KOPT-K1 (cell line): Measurements from ENCODE around the gene SLC24A4.
"Not testable (repeated sequence)": the region's sequence is repeated elsewhere in the genome, so short reads cannot be mapped to it uniquely, and the experiment has no call there.

ENCODE experiments used
- H3K27ac ChIP-seq: fragments of 200-600 bp; sonication (generic); 2 replicates; pipeline ENCODE4 v1.5.1; 2016; ENCODE audit warnings: antibody characterized with exemption, mild to moderate bottlenecking, low read depth, low read length; ENCODE audit not compliant: poor library complexity, severe bottlenecking
- H3K36me3 ChIP-seq: fragments of 200-600 bp; sonication (generic); 2 replicates; pipeline ENCODE4 v1.5.1; 2017; ENCODE audit warnings: antibody characterized with exemption, mild to moderate bottlenecking, low read length, moderate library complexity; ENCODE audit not compliant: insufficient read depth
- H3K9me3 ChIP-seq: fragments of 200-600 bp; sonication (generic); 2 replicates; pipeline ENCODE4 v1.5.1; 2017; ENCODE audit warnings: antibody characterized with exemption, low read length, mild to moderate bottlenecking; ENCODE audit not compliant: insufficient read depth, poor library complexity, severe bottlenecking

The SLC24A4 gene

DNA sequence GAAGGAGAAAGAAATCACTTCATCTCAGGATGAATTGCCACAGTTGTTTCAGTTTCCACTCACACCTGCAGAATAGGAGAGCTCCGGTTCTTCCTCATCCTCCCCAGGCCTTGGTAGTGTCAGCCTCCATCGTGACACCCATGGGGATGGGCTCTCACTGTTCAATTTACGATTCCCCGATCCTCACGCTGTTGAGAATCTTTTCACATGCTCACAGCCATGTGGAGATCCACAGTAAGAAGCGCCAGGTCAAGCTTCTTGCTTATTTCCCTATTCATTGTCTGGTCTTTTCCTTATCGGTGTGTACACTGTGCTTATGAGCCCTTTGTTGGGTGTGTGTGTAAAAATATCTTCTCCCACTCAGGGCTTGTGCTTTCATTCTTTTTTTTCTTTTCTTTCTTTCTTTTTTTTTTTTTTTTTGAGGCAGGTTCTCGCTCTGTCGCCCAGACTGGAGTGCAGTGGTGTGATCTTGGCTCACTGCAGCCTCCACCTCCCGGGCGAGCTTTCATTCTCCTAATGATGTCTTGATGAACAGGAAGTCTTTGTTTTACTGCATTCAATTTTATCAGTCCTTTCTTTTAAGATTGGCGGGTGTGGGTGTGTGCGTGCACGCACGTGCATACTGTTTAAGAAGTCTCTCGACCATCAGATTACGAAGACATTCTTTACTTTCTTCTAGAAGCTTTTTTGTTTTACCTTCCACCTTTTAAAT lies 212.1 kb downstream of the SLC24A4 start:
- peak overlapping the region; percentile 97 for H3K27ac ChIP-seq
- H3K36me3 ChIP-seq, result no peaks in the 10 kb centered on the region
- H3K9me3 ChIP-seq, result no peaks in the 10 kb centered on the region

DNA sequence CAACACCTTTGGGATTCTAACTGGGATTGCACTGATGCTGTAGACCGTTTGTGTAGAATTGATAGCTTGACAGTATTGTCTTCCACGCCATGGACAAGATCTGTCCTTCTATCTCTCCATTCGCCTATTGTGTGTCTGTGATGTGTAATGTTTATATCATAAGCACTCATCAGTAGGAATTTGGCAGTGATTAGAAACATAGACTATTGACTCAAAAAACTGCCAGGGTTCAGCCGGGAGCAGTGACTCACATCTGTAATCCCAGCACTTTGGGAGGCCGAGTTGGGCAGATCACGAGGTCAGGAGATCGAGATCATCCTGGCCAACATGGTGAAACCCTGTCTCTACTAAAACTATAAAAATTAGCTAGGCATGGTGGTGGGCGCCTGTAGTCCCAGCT lies 213.3 kb downstream of the SLC24A4 start:
- not testable (repeated sequence) for H3K9me3 ChIP-seq, H3K36me3 ChIP-seq
- H3K27ac ChIP-seq, result peak overlapping the region; percentile 97

DNA sequence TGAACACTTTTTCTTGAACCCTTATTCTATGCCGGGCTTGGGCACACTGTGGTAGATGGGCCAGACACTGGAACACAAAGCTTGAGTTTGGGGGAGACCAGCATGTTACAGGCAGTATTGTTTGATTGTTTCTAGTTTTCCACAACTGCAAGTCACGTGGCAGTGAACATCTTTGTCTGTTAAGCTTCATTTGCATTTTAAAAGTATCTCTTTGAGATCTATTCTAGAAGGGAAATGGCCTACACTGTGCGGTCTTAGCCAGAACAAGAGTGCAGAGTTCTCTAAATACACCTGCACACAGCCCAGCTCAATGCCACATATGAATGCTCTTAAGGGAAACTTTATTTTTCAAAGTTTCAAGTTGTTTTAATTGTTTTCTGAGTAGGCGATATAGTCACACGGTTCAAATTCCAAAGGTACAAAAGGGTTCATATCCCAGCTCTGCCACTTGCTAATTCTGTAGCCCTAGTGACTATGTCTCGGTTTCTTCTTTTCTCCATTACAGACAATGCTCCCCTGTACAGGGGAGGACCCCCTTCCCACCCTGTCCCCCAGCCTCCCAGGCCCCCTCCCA lies 215.5 kb downstream of the SLC24A4 start:
- Histone ChIP-seq H3K36me3 (no peaks in the 10 kb centered on the region), H3K27ac (peak overlapping the region; percentile 97), H3K9me3 (no peaks in the 10 kb centered on the region)

GRCh38 chr14:92539419-92539818 lies 216.5 kb downstream of the SLC24A4 start:
- no peaks in the 10 kb centered on the region for H3K36me3 ChIP-seq
- H3K9me3 ChIP-seq, result no peaks in the 10 kb centered on the region
- peak overlapping the region; percentile 97 for H3K27ac ChIP-seq

DNA sequence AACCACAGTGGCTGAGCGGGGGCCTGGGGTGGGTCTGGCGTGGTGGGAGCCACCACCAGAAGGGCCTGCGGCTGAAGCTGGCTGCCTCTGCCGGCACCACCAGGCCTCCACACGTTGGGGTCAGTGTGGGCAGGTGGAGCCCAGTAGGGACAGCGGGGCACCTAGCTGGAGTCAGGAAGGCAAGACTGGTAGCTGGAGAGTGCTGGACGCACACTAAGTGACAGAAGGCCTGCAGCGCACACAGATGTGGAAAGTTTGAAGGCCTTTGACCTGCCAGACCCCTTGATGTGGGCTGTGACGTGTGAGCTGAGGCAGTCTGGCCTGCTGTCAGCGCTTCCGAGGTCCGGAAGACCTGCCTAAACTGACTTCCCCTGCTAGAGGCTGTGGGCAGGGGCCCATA lies 216.9 kb downstream of the SLC24A4 start:
- peak overlapping the region; percentile 97 for H3K27ac ChIP-seq
- no peaks in the 10 kb centered on the region for H3K9me3 ChIP-seq
- no peaks in the 10 kb centered on the region for H3K36me3 ChIP-seq

GRCh38 chr14:92540472-92541048 lies 217.6 kb downstream of the SLC24A4 start:
- H3K36me3 ChIP-seq, result no peaks in the 10 kb centered on the region
- H3K27ac ChIP-seq, result peak overlapping the region; percentile 97
- H3K9me3 ChIP-seq, result no peaks in the 10 kb centered on the region

- no peaks in the 10 kb centered on the region for H3K9me3 ChIP-seq
- H3K27ac ChIP-seq, result peak overlapping the region; percentile 68
- H3K36me3 ChIP-seq, result no peaks in the 10 kb centered on the region
These were observed 220.0 kb downstream of the SLC24A4 start for GRCh38 chr14:92542766-92543554.

DNA sequence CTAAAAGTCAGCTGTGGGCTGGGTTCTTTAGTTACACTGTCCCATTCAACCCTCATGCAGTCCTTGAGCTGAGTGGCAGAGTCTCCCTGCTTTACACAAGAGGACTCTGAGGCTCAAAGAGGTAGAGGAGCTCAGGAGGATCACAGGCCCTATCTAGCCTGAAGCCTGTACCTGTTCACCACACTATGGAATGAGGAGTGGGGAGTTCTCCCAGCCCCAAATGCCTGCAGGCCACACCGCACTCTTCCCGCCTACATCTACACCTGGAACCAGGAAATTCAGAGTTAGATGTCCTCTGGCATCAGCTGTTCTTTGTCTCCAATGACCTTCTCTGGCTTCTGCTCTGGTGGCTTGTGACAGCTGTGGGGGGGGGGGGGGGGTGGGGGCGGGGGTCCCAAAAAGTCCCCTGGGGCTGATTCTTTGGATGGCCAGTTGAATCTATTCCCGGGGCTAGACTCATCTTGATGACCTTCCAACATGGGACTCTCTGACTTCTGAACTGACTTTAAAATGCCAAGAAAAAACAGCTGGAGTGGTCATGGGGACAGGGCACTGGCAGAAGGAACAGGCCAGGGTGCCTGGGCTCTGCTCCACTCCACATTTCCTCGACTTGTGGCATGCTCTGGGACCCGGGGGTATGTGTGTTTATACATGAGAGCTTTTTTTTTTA lies 221.2 kb downstream of the SLC24A4 start:
- H3K9me3 ChIP-seq, result no peaks in the 10 kb centered on the region
- H3K27ac ChIP-seq, result peak overlapping the region; percentile 68
- H3K36me3 ChIP-seq, result no peaks in the 10 kb centered on the region

- no peaks in the 10 kb centered on the region for H3K36me3 ChIP-seq
- no peaks in the 10 kb centered on the region for H3K9me3 ChIP-seq
- H3K27ac ChIP-seq, result no peak overlapping the region
These were observed 223.5 kb downstream of the SLC24A4 start for GRCh38 chr14:92546347-92547053.

- H3K9me3 ChIP-seq, result no peaks in the 10 kb centered on the region
- H3K36me3 ChIP-seq, result no peaks in the 10 kb centered on the region
- H3K27ac ChIP-seq, result peak overlapping the region; percentile 69
These were observed 226.3 kb downstream of the SLC24A4 start for GRCh38 chr14:92549105-92549858.

- Histone ChIP-seq H3K9me3 (no peaks in the 10 kb centered on the region), H3K27ac (peak overlapping the region; percentile 69), H3K36me3 (no peaks in the 10 kb centered on the region)
These were observed 226.9 kb downstream of the SLC24A4 start for GRCh38 chr14:92549859-92550230.
